Stomach (tissue), 4 donors: ENCODE data around the gene PAK2.

ENCODE experiments used
- CTCF ChIP-seq, 7 experiments: fragments of 450-650 bp in 4 of 7; fragments of 200-600 bp in 3 of 7; sonication (generic) in 3 of 7; IDR thresholded peaks; one replicate each; pipeline ENCODE4 v1.5.1; 2016 to 2019; ENCODE audit warnings: antibody characterized with exemption in 7 of 7, control low read depth in 2 of 7, mild to moderate bottlenecking in 1 of 7
- EP300 ChIP-seq: sonication (generic); formaldehyde crosslinking; IDR thresholded peaks from one replicate; pipeline ENCODE4 v1.6.1; 2017; ENCODE audit warnings: antibody characterized with exemption
- POLR2A ChIP-seq, 4 donors: fragments of 450-650 bp; IDR thresholded peaks; one replicate each; pipeline ENCODE4 v1.6.1; 2016; ENCODE audit warnings: antibody characterized with exemption in 4 of 4, control low read depth in 2 of 4, mild to moderate bottlenecking in 1 of 4, moderate library complexity in 1 of 4
- POLR2AphosphoS5 ChIP-seq, 3 donors: sonication (generic); formaldehyde crosslinking; IDR thresholded peaks; one replicate each; pipeline ENCODE4 v1.6.1; 2016; ENCODE audit warnings: antibody characterized with exemption in 3 of 3

- TF ChIP-seq POLR2A (IDR thresholded peaks at IDR 0.05): no peak
- no peak for TF ChIP-seq CTCF (IDR thresholded peaks at IDR 0.05)
- no peak for TF ChIP-seq POLR2AphosphoS5 (IDR thresholded peaks at IDR 0.05)
- no peak for TF ChIP-seq EP300
These were observed 23.5 kb downstream of the PAK2 start for GRCh38 chr3:196763179-196763578.
